ENCODE results near the gene BMF.

BMF gene

DNA sequence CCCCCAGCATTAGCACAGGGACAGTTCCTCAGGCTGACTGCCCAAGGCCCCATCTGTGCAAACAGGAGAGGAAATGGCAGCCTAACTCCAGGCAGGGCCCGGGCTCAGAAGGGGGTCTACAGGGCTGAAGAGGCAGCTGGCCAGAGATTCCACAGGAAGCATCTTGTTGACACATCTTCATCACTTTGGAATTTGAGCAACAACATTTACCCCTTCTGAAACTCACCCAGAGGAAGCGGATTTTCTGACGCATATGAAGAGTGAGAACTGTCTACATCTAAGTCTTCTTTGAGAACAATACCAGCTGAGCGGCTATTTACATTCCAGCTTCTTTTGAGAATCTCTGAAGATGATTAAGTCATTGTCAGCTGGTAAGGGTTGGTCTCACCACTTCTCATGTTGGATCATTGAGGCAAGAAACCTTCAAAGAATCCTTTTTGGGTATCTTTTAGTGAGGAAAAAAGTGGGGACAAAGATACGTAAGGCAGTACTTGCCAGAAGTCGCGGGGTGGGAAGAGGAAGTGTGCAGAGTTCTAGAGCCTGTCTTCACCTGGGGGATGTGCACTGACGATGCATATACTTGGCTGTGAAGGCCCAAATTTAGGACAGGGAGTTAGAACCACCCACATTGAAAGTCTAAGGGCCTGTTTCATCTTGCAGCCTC is 44.3 kb downstream of the BMF start:
- H3K4me3 ChIP-seq (ENCODE audit: low read depth, low read length): no peak overlapping the region
- in situ Hi-C loops (cut with HindIII; ENCODE audit: low sequenced_read_pairs): no loop called here
- peak; percentile 93 for DNase-seq (ENCODE audit: low read depth, low spot score)
- TF ChIP-seq, protein P1, sequence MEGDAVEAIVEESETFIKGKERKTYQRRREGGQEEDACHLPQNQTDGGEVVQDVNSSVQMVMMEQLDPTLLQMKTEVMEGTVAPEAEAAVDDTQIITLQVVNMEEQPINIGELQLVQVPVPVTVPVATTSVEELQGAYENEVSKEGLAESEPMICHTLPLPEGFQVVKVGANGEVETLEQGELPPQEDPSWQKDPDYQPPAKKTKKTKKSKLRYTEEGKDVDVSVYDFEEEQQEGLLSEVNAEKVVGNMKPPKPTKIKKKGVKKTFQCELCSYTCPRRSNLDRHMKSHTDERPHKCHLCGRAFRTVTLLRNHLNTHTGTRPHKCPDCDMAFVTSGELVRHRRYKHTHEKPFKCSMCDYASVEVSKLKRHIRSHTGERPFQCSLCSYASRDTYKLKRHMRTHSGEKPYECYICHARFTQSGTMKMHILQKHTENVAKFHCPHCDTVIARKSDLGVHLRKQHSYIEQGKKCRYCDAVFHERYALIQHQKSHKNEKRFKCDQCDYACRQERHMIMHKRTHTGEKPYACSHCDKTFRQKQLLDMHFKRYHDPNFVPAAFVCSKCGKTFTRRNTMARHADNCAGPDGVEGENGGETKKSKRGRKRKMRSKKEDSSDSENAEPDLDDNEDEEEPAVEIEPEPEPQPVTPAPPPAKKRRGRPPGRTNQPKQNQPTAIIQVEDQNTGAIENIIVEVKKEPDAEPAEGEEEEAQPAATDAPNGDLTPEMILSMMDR (IDR thresholded peaks at IDR 0.05; ENCODE audit: low read depth, low read length): no peak

DNA sequence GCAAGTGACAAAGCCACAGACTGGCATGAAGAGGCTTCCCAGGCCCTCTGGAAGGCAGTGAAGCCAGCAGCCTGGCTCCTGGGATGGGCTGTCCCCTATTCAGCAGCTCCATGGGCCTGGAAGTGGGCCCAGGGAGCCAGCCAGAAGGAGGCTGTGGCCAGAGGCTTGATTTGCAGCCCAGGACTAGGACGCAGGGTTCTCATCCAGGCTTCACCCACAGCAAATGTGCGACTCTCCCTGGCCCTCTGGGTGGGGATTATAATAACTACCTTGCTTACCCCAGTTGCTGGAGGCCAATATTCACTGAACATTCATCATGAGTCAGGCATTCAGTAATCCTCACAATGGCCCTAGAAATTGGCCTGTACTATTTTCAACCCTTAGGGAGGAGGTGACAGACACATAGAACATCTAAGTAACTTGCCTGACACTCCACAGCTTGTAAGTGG is 45.1 kb downstream of the BMF start:
- in situ Hi-C loops (cut with HindIII; ENCODE audit: low sequenced_read_pairs): no loop called here
- DNase-seq (ENCODE audit: low read depth, low spot score): peak; percentile 71
- TF ChIP-seq, protein P1 (IDR thresholded peaks at IDR 0.05; ENCODE audit: low read depth, low read length): no peak
- H3K4me3 ChIP-seq (ENCODE audit: low read depth, low read length): no peak overlapping the region

DNA sequence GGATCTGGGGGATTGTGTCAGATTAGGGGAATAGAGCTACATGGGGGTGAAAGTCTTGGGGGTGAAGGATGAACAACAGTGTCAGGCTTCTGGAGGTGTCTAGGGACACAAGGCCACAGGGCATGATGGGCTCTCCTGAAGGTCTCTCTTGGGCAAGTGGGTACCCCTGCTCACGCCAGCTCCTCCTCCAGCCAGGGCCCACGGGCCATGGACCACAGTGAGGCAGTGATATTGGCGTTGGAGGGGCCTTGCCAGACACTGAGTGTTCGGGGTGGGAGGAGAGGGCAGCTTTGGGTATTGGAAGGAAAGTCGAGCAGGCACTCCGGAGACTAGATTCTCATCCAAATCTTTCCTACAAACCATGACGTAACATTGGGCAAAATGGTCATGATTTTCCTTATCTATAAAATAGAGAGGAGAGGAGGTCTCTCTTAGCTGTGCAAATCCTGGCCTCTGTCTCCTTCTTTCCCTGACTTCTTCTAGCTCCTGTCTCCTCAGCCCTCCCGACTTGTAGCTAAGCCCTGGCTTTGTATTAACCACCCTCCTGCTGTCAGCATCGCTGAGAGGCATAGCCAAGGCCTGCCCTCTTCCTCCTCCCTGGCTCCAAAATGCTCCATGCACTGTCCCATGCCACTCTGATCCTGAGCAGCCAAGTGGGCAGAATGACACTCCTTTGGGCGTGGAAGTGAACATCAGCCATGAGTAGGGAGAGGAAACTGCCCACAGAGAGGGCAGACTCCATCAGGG is 45.7 kb downstream of the BMF start:
- in situ Hi-C loops (cut with HindIII; ENCODE audit: low sequenced_read_pairs): no loop called here
- TF ChIP-seq, protein P1 (IDR thresholded peaks at IDR 0.05; ENCODE audit: low read depth, low read length): no peak
- no peak for DNase-seq (ENCODE audit: low read depth, low spot score)
- no peak overlapping the region for H3K4me3 ChIP-seq (ENCODE audit: low read depth, low read length)

DNA sequence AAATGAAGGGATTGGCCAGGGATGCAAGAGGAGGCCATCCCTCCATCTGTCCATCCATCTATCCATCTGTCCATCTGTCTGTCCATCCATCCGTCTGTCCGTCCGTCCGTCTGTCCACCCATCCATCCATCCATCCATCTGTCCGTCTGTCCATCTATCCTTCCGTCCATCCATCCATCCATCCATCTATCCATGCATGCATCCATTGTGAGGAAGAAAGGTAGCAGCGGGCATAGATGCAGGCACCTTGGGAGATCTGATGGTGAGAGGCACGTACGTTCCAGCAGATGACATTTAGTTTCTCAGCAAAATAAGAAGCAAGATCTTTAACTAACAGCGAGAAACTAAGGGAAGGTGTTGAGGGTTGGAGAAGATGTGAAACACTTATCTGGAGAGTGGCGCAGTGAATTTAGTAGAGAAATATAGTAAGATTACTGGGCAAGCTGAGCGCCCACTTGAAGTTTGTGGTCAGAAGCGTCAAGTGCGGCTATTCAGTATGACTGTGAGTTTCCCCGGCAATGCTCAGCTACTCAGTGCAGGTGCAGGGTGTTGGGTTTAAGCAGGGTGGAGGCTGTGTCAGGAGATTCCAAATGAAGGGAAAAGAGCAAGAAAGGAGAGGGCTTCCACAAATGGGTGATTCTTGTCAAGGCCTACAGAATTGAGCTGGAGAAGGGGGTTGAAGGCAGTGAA is 47.3 kb downstream of the BMF start:
- no peak for DNase-seq (ENCODE audit: low read depth, low spot score)
- in situ Hi-C loops (cut with HindIII; ENCODE audit: low sequenced_read_pairs): no loop called here
- TF ChIP-seq, protein P1 (IDR thresholded peaks at IDR 0.05; ENCODE audit: low read depth, low read length): no peak
- no peak overlapping the region for H3K4me3 ChIP-seq (ENCODE audit: low read depth, low read length)

DNA sequence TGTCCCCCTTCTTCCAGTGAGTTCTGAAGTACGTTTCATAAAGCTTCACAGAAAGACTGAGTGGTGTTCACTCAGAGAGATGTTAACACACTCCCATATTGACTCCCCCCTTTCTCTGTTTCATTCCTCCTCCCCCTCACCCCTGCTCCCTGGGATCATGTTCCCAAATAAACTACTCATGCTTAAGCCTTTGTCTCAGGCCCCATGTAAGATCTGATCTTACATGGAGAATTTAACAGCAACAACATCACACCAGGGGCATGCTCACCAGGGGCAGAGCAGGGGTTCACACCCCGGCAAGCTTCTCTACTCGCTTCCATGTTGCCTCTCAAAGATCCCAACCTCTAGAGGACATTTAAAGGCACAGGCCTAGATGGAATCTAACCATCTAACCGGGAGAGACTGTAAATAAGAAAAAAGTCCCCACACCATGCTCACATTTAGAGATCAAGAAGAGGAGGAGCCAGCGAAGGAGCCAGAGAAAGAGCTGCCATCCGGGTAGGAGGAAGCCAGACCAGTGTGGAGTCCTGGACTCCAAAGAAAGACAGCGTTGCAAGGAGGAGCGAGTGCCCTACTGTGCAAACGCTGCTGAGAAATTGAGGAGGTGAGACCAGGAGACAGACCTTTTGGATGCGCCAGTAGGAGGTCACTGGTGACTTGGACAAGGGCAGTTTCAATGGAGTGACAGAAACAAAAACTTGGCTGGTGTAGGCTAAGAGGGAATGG is 48.3 kb downstream of the BMF start:
- in situ Hi-C loops (cut with HindIII; ENCODE audit: low sequenced_read_pairs): no loop called here

More for the DNA sequence above, 48.3 kb downstream of the BMF start:
- no peak for DNase-seq (ENCODE audit: low read depth, low spot score)
- TF ChIP-seq, protein P1 (IDR thresholded peaks at IDR 0.05; ENCODE audit: low read depth, low read length): no peak
- H3K4me3 ChIP-seq (ENCODE audit: low read depth, low read length): no peak overlapping the region

Data from astrocyte of the spinal cord (primary cell).